Measurements from ENCODE around the gene ZSCAN16.

GRCh38 chr6:28124350-28124970, at the start of gene ZSCAN16:
- TF ChIP-seq SRF (IDR thresholded peaks at IDR 0.05; ENCODE audit: low read depth, low read length) (no peak), ZNF709 (CRISPR knock-in tag; IDR thresholded peaks at IDR 0.05) (no peak; the same call in 1 of the 2 replicates), SATB2 (CRISPR knock-in tag; IDR thresholded peaks at IDR 0.05) (no peak), POLR2AphosphoS5 (IDR thresholded peaks at IDR 0.05; ENCODE audit: low read depth, low read length) (peak; percentile 92), POLR2AphosphoS2 (IDR thresholded peaks at IDR 0.05; ENCODE audit: low read depth, low read length) (no peak), EP300 (IDR thresholded peaks at IDR 0.05; ENCODE audit: low read depth in 2 of 2, low read length in 2 of 2) (no peak), EP300 (CRISPR knock-in tag; IDR thresholded peaks at IDR 0.05; ENCODE audit: borderline replicate concordance) (no peak), ZBTB26 (CRISPR knock-in tag; IDR thresholded peaks at IDR 0.05; ENCODE audit: borderline replicate concordance) (peak; percentile 76; the same call in 1 of the 2 replicates), ATF1 (CRISPR knock-in tag; IDR thresholded peaks at IDR 0.05) (0 out of 2 replicates have a peak, but pooled peaks have one; percentile 22)
